OCI-LY7 (cell line): ENCODE results near the gene CAPN13.

Experiments used
- CTCF ChIP-seq: fragments of 200-600 bp; sonication (generic); conservative IDR thresholded peaks from 2 replicates; pipeline ENCODE4 v1.5.1; 2014; ENCODE audit warnings: mild to moderate bottlenecking, antibody characterized with exemption, low read length, moderate library complexity, mixed read lengths
- EZH2phosphoT487 ChIP-seq: fragments of 200-600 bp; sonication (generic); IDR thresholded peaks from 2 replicates; pipeline ENCODE4 v1.6.1; 2018; ENCODE audit warnings: low read depth, borderline replicate concordance, mild to moderate bottlenecking, mixed run types, antibody characterized with exemption, low read length, moderate library complexity, mixed read lengths

GRCh38 chr2:30799366-30799765 lies 7.9 kb downstream of the CAPN13 start:
- TF ChIP-seq CTCF (no peak), EZH2phosphoT487 (no peak)
